H1 (cell line): ENCODE data around the gene LBX2. TPM values are rescaled to one million over a fixed set of nuclear protein-coding genes. Genes with fewer than 3 reads are reported as not detected.

Source experiments
- CTCF ChIA-PET: fragments of 300-600 bp; sonication (Branson Sonifier 250); formaldehyde crosslinking; loops from one replicate; lab custom pipeline; 2021; ENCODE audit not compliant: partially characterized antibody; lab: Charles Lee
- POLR2A ChIA-PET: fragments of 300-600 bp; sonication (Branson Sonifier 250); formaldehyde crosslinking; loops from one replicate; lab custom pipeline; 2021; ENCODE audit warnings: inconsistent platforms; ENCODE audit not compliant: partially characterized antibody; lab: Charles Lee
- DNase-seq, 2 experiments: peaks; one replicate each; pipeline versions ENCODE4 v3.0.0 to v3.0.0-alpha.2; 2010 to 2022; ENCODE audit warnings: low spot score in 2 of 2, low read depth in 1 of 2, mixed read lengths in 1 of 2
- FAIRE-seq: peaks from 2 replicates; lab custom pipeline; 2011; peaks lifted over from hg19 to GRCh38; lab: Jason Lieb, UNC
- H2AFZ ChIP-seq: 2 replicates; pipeline ENCODE4 v1.8.1; 2012; ENCODE audit warnings: low read length, inconsistent platforms
- H2AK5ac ChIP-seq: 2 replicates; pipeline ENCODE4 v1.6.1; 2013; ENCODE audit warnings: low read depth, low read length
- H2BK120ac ChIP-seq: replicated peaks from 2 replicates; pipeline ENCODE3; 2013; ENCODE audit warnings: low read depth, low read length, inconsistent platforms
- H2BK12ac ChIP-seq: 2 replicates; pipeline ENCODE4 v1.6.1; 2013; ENCODE audit warnings: low read depth, low read length
- H2BK15ac ChIP-seq: 2 replicates; pipeline ENCODE4 v1.6.1; 2013; ENCODE audit warnings: low read length
- H2BK20ac ChIP-seq: 2 replicates; pipeline ENCODE4 v1.6.1; 2013; ENCODE audit warnings: low read length
- H2BK5ac ChIP-seq: 2 replicates; pipeline ENCODE4 v1.6.1; 2013; ENCODE audit warnings: low read depth, low read length
- H3K14ac ChIP-seq: 2 replicates; pipeline ENCODE4 v1.6.1; 2013; ENCODE audit warnings: inconsistent platforms; ENCODE audit not compliant: insufficient read length
- H3K18ac ChIP-seq: 2 replicates; pipeline ENCODE4 v1.6.1; 2013; ENCODE audit warnings: low read length; ENCODE audit errors: extremely low read depth
- H3K23ac ChIP-seq: 2 replicates; pipeline ENCODE4 v1.6.1; 2013; ENCODE audit warnings: inconsistent platforms; ENCODE audit not compliant: insufficient read length
- H3K23me2 ChIP-seq: 2 replicates; pipeline ENCODE4 v1.6.1; 2013; ENCODE audit warnings: low read depth, low read length
- H3K27ac ChIP-seq: 2 replicates; pipeline ENCODE4 v1.6.1; 2011; ENCODE audit warnings: low read depth, low read length, inconsistent platforms
- H3K27me3 ChIP-seq, 4 experiments: replicated peaks in 1 of 4; 1 replicate in 1 of 4; 2 replicates in 3 of 4; pipeline versions ENCODE4 v1.6.1 to v1.8.1; 2011 to 2013; ENCODE audit warnings: low read length in 3 of 4, mild to moderate bottlenecking in 3 of 4, inconsistent platforms in 2 of 4, mixed read lengths in 2 of 4, moderate library complexity in 1 of 4; ENCODE audit not compliant: control insufficient read depth in 3 of 4, insufficient read depth in 3 of 4; ENCODE audit errors: extremely low read depth in 1 of 4
- H3K36me3 ChIP-seq, 4 experiments: 2 replicates each; pipeline versions ENCODE4 v1.6.1 to v1.8.1; 2011 to 2013; ENCODE audit warnings: mild to moderate bottlenecking in 4 of 4, low read length in 3 of 4, moderate library complexity in 2 of 4, control low read depth in 1 of 4, inconsistent platforms in 1 of 4; ENCODE audit not compliant: insufficient read depth in 4 of 4, control insufficient read depth in 2 of 4
- H3K4ac ChIP-seq: replicated peaks from 2 replicates; pipeline ENCODE3; 2013; ENCODE audit warnings: low read length, low read depth, mixed read lengths, inconsistent platforms; ENCODE audit not compliant: insufficient read length
- H3K4me1 ChIP-seq, 4 experiments: replicated peaks in 1 of 4; 1 replicate in 1 of 4; 2 replicates in 3 of 4; pipeline versions ENCODE4 v1.6.1 to v1.8.1; 2011 to 2013; ENCODE audit warnings: low read length in 3 of 4, inconsistent platforms in 2 of 4, mixed read lengths in 1 of 4; ENCODE audit not compliant: insufficient read depth in 4 of 4, control insufficient read depth in 3 of 4
- H3K4me2 ChIP-seq, 2 experiments: 2 replicates each; pipeline versions ENCODE4 v1.6.1 to v1.8.1; 2011 to 2013; ENCODE audit warnings: low read depth in 2 of 2, low read length in 2 of 2, control low read depth in 1 of 2, inconsistent platforms in 1 of 2, mild to moderate bottlenecking in 1 of 2; ENCODE audit not compliant: insufficient read depth in 1 of 2
- H3K4me3 ChIP-seq, 4 experiments: fragments of 200-600, 300-600 bp in 1 of 4; sonication (generic), shearing (Covaris generic), sonication (Bioruptor Twin) in 1 of 4; 2 replicates each; pipeline versions ENCODE4 v1.5.1 to v1.8.1; 2011 to 2016; ENCODE audit warnings: low read length in 4 of 4, low read depth in 3 of 4, control low read depth in 2 of 4, inconsistent platforms in 2 of 4, mild to moderate bottlenecking in 2 of 4, mixed read lengths in 1 of 4, moderate library complexity in 1 of 4; ENCODE audit not compliant: insufficient read depth in 2 of 4; ENCODE audit errors: extremely low read depth in 1 of 4
- H3K56ac ChIP-seq: replicated peaks from 2 replicates; pipeline ENCODE3; 2013; ENCODE audit warnings: low read depth, mild to moderate bottlenecking, mixed read lengths, low read length, inconsistent platforms; ENCODE audit not compliant: insufficient read length
- H3K79me1 ChIP-seq: 2 replicates; pipeline ENCODE4 v1.6.1; 2013; ENCODE audit warnings: low read depth, low read length, control low read depth
- H3K79me2 ChIP-seq, 2 experiments: 2 replicates each; pipeline versions ENCODE4 v1.6.1 to v1.8.1; 2012 to 2013; ENCODE audit warnings: low read length in 2 of 2, mild to moderate bottlenecking in 2 of 2, inconsistent platforms in 1 of 2; ENCODE audit not compliant: insufficient read depth in 2 of 2, control insufficient read depth in 1 of 2
- H3K9ac ChIP-seq, 4 experiments: replicated peaks in 1 of 4; 1 replicate in 1 of 4; 2 replicates in 3 of 4; pipeline versions ENCODE4 v1.6.1 to v1.8.1; 2011 to 2013; ENCODE audit warnings: low read depth in 3 of 4, low read length in 3 of 4, control low read depth in 2 of 4, mild to moderate bottlenecking in 2 of 4, moderate library complexity in 2 of 4, inconsistent platforms in 1 of 4; ENCODE audit errors: extremely low read depth in 1 of 4
- H3K9me3 ChIP-seq, 2 experiments: 2 replicates each; pipeline versions ENCODE4 v1.6.1 to v1.8.1; 2012 to 2013; ENCODE audit warnings: mild to moderate bottlenecking in 2 of 2, moderate library complexity in 2 of 2, control low read depth in 1 of 2, inconsistent platforms in 1 of 2, low read depth in 1 of 2, low read length in 1 of 2, mixed read lengths in 1 of 2; ENCODE audit not compliant: insufficient read depth in 2 of 2
- H4K20me1 ChIP-seq, 2 experiments: replicated peaks in 1 of 2; 2 replicates each; pipeline versions ENCODE3 to v1.8.1; 2011 to 2013; ENCODE audit warnings: inconsistent platforms in 2 of 2, low read length in 2 of 2, mild to moderate bottlenecking in 1 of 2; ENCODE audit not compliant: insufficient read depth in 2 of 2, control insufficient read depth in 1 of 2
- H4K5ac ChIP-seq: 2 replicates; pipeline ENCODE4 v1.6.1; 2013; ENCODE audit warnings: low read length, low read depth, mixed read lengths, inconsistent platforms; ENCODE audit not compliant: insufficient read length
- H4K8ac ChIP-seq: 2 replicates; pipeline ENCODE4 v1.8.0; 2013; ENCODE audit warnings: mild to moderate bottlenecking, moderate library complexity, low read length, inconsistent platforms; ENCODE audit not compliant: insufficient read depth; ENCODE audit errors: extremely low read depth
- H4K91ac ChIP-seq: replicated peaks from 2 replicates; pipeline ENCODE3; 2013; ENCODE audit warnings: low read length, mixed read lengths, inconsistent platforms; ENCODE audit not compliant: insufficient read length
- ASH2L ChIP-seq: fragments of 200-600, 300-600 bp; sonication (generic); IDR thresholded peaks from one replicate; pipeline ENCODE4 v1.7.1; 2017; ENCODE audit warnings: low read length
- CHD1 ChIP-seq: IDR thresholded peaks from 2 replicates; pipeline ENCODE4 v1.6.1; 2012; ENCODE audit warnings: low read depth, low read length, improper control_type of control experiment
- CHD2 ChIP-seq: IDR thresholded peaks from 2 replicates; pipeline ENCODE4 v1.6.1; 2012; ENCODE audit warnings: low read length, improper control_type of control experiment
- CREB1 ChIP-seq: IDR thresholded peaks from 2 replicates; pipeline ENCODE4 v1.6.1; 2012; ENCODE audit warnings: inconsistent platforms
- E2F6 ChIP-seq: IDR thresholded peaks from 2 replicates; pipeline ENCODE4 v1.6.1; 2012; ENCODE audit warnings: inconsistent platforms
- POU5F1 ChIP-seq: IDR thresholded peaks from 2 replicates; pipeline ENCODE4 v1.6.1; 2011; ENCODE audit warnings: low read depth, mild to moderate bottlenecking, low read length, moderate library complexity
- SIRT6 ChIP-seq: IDR thresholded peaks from one replicate; pipeline ENCODE4 v1.7.1; 2012; ENCODE audit warnings: low read length, inconsistent platforms
- SP1 ChIP-seq: IDR thresholded peaks from 2 replicates; pipeline ENCODE4 v1.6.1; 2011; ENCODE audit warnings: low read depth, low read length
- SUZ12 ChIP-seq: fragments of 200-600 bp; sonication (generic); IDR thresholded peaks from 2 replicates; pipeline ENCODE4 v1.6.1; 2012; ENCODE audit warnings: mild to moderate bottlenecking, inconsistent platforms, low read length, moderate library complexity, mixed read lengths
- ZNF274 ChIP-seq: IDR thresholded peaks from 2 replicates; pipeline ENCODE4 v1.7.0; 2012; ENCODE audit warnings: low read length, borderline replicate concordance; ENCODE audit errors: extremely low read depth
- WGBS, 2 experiments: shearing (Covaris generic) in 1 of 2; methylation state at CpG; one replicate each; pipeline versions ENCODE4 v1.1.6 to v1.1.7; 2013 to 2015; ENCODE audit warnings: low lambda C conversion rate in 2 of 2, mixed read lengths in 2 of 2, inconsistent platforms in 1 of 2, low coverage in 1 of 2, missing lambda C conversion rate in 1 of 2; ENCODE audit not compliant: insufficient replicate concordance in 2 of 2, insufficient coverage in 1 of 2, insufficient read length in 1 of 2; ENCODE audit errors: extremely low coverage in 1 of 2, missing lambda C conversion rate in 1 of 2; 5-methylcytosine and 5-hydroxymethylcytosine counted together
- polyA plus RNA-seq, 7 experiments: library from polyadenylated mRNA; depleted of rRNA in 3 of 7; stranded (reverse) in 5 of 7; unstranded in 2 of 7; fragments of >200 nt in 5 of 7; fragments of 200-250 nt in 2 of 7; gene quantifications; 1 replicate in 5 of 7; 2 replicates in 1 of 7; 4 replicates in 1 of 7; pipeline versions ENCODE4 v1.2.1 to v1.2.3, GENCODE V29; 2011 to 2013; ENCODE audit warnings: missing spikeins in 2 of 7, mixed read lengths in 2 of 7
- total RNA-seq: library from RNA; stranded (reverse); fragmentation: NEBNext Ultra II Directional; extraction: Animal tissue kit (Norgen Biotek cat#: 25700); gene quantifications from 2 replicates; pipeline ENCODE4 v1.2.1, GENCODE V29; 2021
- TF ChIP-seq, protein P1 (sequence below): IDR thresholded peaks from 2 replicates; pipeline ENCODE4 v1.6.1; 2011; ENCODE audit warnings: low read depth, mild to moderate bottlenecking, low read length; ENCODE audit not compliant: insufficient read depth

Gene LBX2
- total and polyA plus RNA-seq, 2 of the 8 experiments (the other 6 are each of a cell fraction or from before 2014, with no cell fraction given), result 0.27 TPM; not detected in 1

DNA sequence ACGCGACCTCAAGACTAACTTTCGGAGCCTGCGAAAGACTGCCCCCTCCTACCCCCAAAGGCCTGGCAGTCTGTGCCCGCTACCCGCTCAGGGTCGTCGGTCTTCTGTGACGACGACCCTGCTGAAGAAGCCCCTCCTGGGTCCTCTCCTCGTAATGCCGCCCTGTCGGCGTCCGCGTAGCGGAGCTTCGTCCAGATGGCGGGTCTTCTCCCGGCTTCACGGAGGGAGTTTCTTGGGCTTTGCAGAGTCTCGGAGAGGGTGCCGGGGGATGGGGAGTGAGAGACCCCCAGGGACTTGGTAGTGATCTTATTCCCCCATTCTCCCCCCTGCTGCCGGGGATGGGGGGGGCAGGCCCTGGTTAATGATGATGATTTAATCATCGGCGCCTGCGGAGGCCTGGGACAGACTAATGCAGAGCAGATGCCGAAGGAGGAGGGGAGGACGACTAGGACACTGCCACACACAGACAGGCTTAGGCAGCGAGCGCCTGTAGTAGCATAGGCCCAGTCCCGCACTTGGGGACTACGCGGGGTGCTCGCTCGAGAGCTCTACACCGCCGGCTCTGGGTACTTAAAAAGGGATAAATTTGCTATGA lies 8.6 kb upstream of the LBX2 start:
- H3K9me3 ChIP-seq, result no peaks in the 10 kb centered on the region
- H3K4me2 ChIP-seq, result peak overlapping the region; percentile 86
- peak overlapping the region; percentile 83 for H3K56ac ChIP-seq
- peaks cover 0 to 3% of the 10 kb centered on the region in 2 experiments; a peak in 1 of 4 replicates for H3K79me2 ChIP-seq
- DNase-seq (peak in 1 of 2 experiments; percentile 78), FAIRE-seq (no peak)
- peak overlapping the region; percentile 43; the same call in 1 of the 2 replicates for H4K8ac ChIP-seq
- H3K4me3 ChIP-seq, result peak overlapping the region; percentile 61 to 98 (median 92)
- ChIA-PET POLR2A (interaction anchor here (1.0 to 3.9 kb wide), 12 partner anchors 8 to 78 kb away, joined by 3 to 26 read pairs (median 6); partner anchors contain the start of genes AUP1, CCDC142, DQX1 and HTRA2), CTCF (interaction anchor here (0.9 to 2.4 kb wide), 6 partner anchors 16 to 80 kb away, joined by 3 to 13 read pairs (median 4); partner anchors contain the start of genes CCDC142 and TTC31)
- no peak overlapping the region for H2BK12ac ChIP-seq
- no peak overlapping the region for H2BK20ac ChIP-seq
- peak overlapping the region; percentile 71; the same call in 1 of the 2 replicates for H2AFZ ChIP-seq
- peak overlapping the region in 3 of 4 experiments; percentile 7 to 40 (median 38); a peak in 6 of 7 replicates for H3K9ac ChIP-seq
- no peak overlapping the region for H2BK120ac ChIP-seq
- no peak overlapping the region for H3K14ac ChIP-seq
- no peak overlapping the region for H3K23ac ChIP-seq
- H3K27ac ChIP-seq, result peak overlapping the region; percentile 99; the same call in 1 of the 2 replicates
- WGBS, 2 experiments, result 6% methylated on average over 27 of the region's 38 CpGs; no CpG with 5 or more reads in 1 of the 2 experiments
- H4K20me1 ChIP-seq, result peaks cover 0 to 4% of the 10 kb centered on the region in 2 experiments
- H2AK5ac ChIP-seq, result no peak overlapping the region
- peaks cover 47 to 80% (median 75%) of the 10 kb centered on the region in 4 experiments for H3K27me3 ChIP-seq
- no peaks in the 10 kb centered on the region for H3K79me1 ChIP-seq
- no peak overlapping the region for H3K4ac ChIP-seq
- no peak overlapping the region; the same call in 1 of the 2 replicates for H2BK5ac ChIP-seq
- no peak overlapping the region for H2BK15ac ChIP-seq
- peak overlapping the region; percentile 68; the same call in 1 of the 2 replicates for H3K18ac ChIP-seq
- H4K91ac ChIP-seq, result peak overlapping the region; percentile 25
- peak overlapping the region; percentile 85 for H4K5ac ChIP-seq
- peaks cover 2 to 20% (median 18%) of the 10 kb centered on the region in 4 experiments for H3K4me1 ChIP-seq
- H3K23me2 ChIP-seq, result peaks cover 21% of the 10 kb centered on the region
- H3K36me3 ChIP-seq, result peaks cover 0 to 9% (median 4%) of the 10 kb centered on the region in 4 experiments; a peak in 6 of 8 replicates
- TF ChIP-seq CHD2 (no peak), CHD1 (0 out of 2 replicates have a peak, but pooled peaks have one; percentile 32), SIRT6 (no peak), CREB1 (0 out of 2 replicates have a peak, but pooled peaks have one; percentile 3), POU5F1 (no peak), E2F6 (0 out of 2 replicates have a peak, but pooled peaks have one; percentile 22), SUZ12 (0 out of 2 replicates have a peak, but pooled peaks have one; percentile 13), ZNF274 (no peak), SP1 (no peak), ASH2L (peak; percentile 87)
- TF ChIP-seq, protein P1, sequence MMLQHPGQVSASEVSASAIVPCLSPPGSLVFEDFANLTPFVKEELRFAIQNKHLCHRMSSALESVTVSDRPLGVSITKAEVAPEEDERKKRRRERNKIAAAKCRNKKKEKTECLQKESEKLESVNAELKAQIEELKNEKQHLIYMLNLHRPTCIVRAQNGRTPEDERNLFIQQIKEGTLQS, result no peak
